Epithelial cell of alveolus of lung (primary cell): ENCODE results near the gene METTL13. TPM values are rescaled to one million over a fixed set of nuclear protein-coding genes. Genes with fewer than 3 reads are reported as not detected.

Experiments
- total RNA-seq: library from RNA; depleted of rRNA; stranded (reverse); fragments of >200 nt; gene quantifications from 2 replicates; pipeline ENCODE4 v1.2.1, GENCODE V29; 2015

METTL13 gene
- total RNA-seq = 20.7 and 26.5 TPM in 2 replicates

GRCh38 chr1:171781176-171781875, at the start of gene METTL13:
Gene METTL13, plus strand, starts transcription at chr1:171781660. Its CDS starts 308 bp downstream, at chr1:171781968.

GRCh38 chr1:171741872-171742576, 39.4 kb upstream of the METTL13 start, which contains the start of gene VAMP4:
Gene VAMP4, minus strand, starts transcription at chr1:171742065. Its CDS starts 3,651 bp downstream, at chr1:171738414.

GRCh38 chr1:171841050-171841910, 59.8 kb downstream of the METTL13 start, which contains the start of gene DNM3:
Gene DNM3, plus strand, starts transcription at chr1:171841498. Its CDS starts 159 bp downstream, at chr1:171841657.

Other genes starting within 250 kb of the METTL13 start
- gene MYOCOS, start 159.4 kb upstream of the METTL13 start, total RNA-seq = not detected in 2 replicates
- gene MYOC, start 129.0 kb upstream of the METTL13 start, total RNA-seq = 0.13 TPM in 1 of 2 replicates, not detected in the other
- gene VAMP4, start 39.6 kb upstream of the METTL13 start, total RNA-seq = 7.1 and 12.6 TPM in 2 replicates
- 0.91 and 1.6 TPM in 2 replicates for gene DNM3, start 59.8 kb downstream of the METTL13 start, total RNA-seq